Activated T-helper 1 cell treated with anti-CD3 and anti-CD28 coated beads, Interleukin-12 subunit alpha, Interleukin-12 subunit beta, Interleukin-2, Interleukin-4 antibody, amounts not matched to agents 30 ng/mL and 10 ng/mL and 1 ng/mL, durations not matched to agents 14 hours and 24 hours and 36 hours (primary cell): ENCODE results near the gene BCAS2. TPM values are rescaled to one million over a fixed set of nuclear protein-coding genes. Genes with fewer than 3 reads are reported as not detected.

Experiments used
- DNase-seq: peaks from one replicate; pipeline ENCODE4 v3.0.0; 2021; ENCODE audit warnings: low spot score
- H3K27ac Mint-ChIP-seq: one replicate; pipeline ENCODE4 v1.8.0; 2021; ENCODE audit warnings: mild to moderate bottlenecking, mixed read lengths
- H3K27me3 Mint-ChIP-seq: one replicate; pipeline ENCODE4 v1.8.0; 2022; ENCODE audit warnings: mild to moderate bottlenecking, moderate library complexity, mixed read lengths; ENCODE audit not compliant: insufficient read depth
- H3K36me3 Mint-ChIP-seq: one replicate; pipeline ENCODE4 v1.8.0; 2021; ENCODE audit warnings: low read depth, mixed read lengths
- H3K4me1 Mint-ChIP-seq: one replicate; pipeline ENCODE4 v1.8.0; 2021; ENCODE audit warnings: low read depth, mixed read lengths
- H3K4me3 Mint-ChIP-seq: one replicate; pipeline ENCODE4 v1.8.0; 2021; ENCODE audit warnings: mild to moderate bottlenecking, moderate library complexity, mixed read lengths
- H3K9me3 Mint-ChIP-seq: one replicate; pipeline ENCODE4 v1.8.0; 2021; ENCODE audit warnings: mixed read lengths
- intact Hi-C: fragments of 100-400 bp; cut with micrococcal nuclease; formaldehyde crosslinking; loops from one replicate; pipeline ENCODE4 v1.15.1; 2024
- total RNA-seq: library from RNA; stranded (reverse); gene quantifications from 2 replicates; pipeline ENCODE4 v1.2.3, GENCODE V29; 2022

BCAS2 gene
- total RNA-seq, 1 donor from 2014 or later: 63.0 TPM

- Mint-ChIP-seq H3K4me1 (no peaks in the 10 kb centered on the region), H3K27me3 (peaks cover 3% of the 10 kb centered on the region), H3K36me3 (no peaks in the 10 kb centered on the region), H3K9me3 (no peaks in the 10 kb centered on the region), H3K4me3 (no peak overlapping the region), H3K27ac (no peak overlapping the region)
- no peak for DNase-seq
- intact Hi-C loops: no loop called here
Observed at GRCh38 chr1:114550336-114550735, 31.1 kb downstream of the BCAS2 start.

GRCh38 chr1:114549137-114549536 lies 32.3 kb downstream of the BCAS2 start:
- Mint-ChIP-seq H3K27me3 (peaks cover 3% of the 10 kb centered on the region), H3K36me3 (no peaks in the 10 kb centered on the region), H3K4me1 (no peaks in the 10 kb centered on the region), H3K9me3 (no peaks in the 10 kb centered on the region), H3K4me3 (no peak overlapping the region), H3K27ac (no peak overlapping the region)
- no peak for DNase-seq
- intact Hi-C loops: no loop called here

GRCh38 chr1:114547076-114547475 lies 34.3 kb downstream of the BCAS2 start:
- H3K4me3 Mint-ChIP-seq: no peak overlapping the region
- no peaks in the 10 kb centered on the region for H3K9me3 Mint-ChIP-seq
- no peaks in the 10 kb centered on the region for H3K36me3 Mint-ChIP-seq
- H3K27ac Mint-ChIP-seq: no peak overlapping the region
- DNase-seq: no peak
- H3K27me3 Mint-ChIP-seq: peaks cover 3% of the 10 kb centered on the region
- intact Hi-C loops: no loop called here
- H3K4me1 Mint-ChIP-seq: no peaks in the 10 kb centered on the region

GRCh38 chr1:114545796-114546195 lies 35.6 kb downstream of the BCAS2 start:
- Mint-ChIP-seq H3K4me1 (no peaks in the 10 kb centered on the region), H3K9me3 (no peaks in the 10 kb centered on the region), H3K36me3 (no peaks in the 10 kb centered on the region), H3K27me3 (peaks cover under 1% of the 10 kb centered on the region), H3K4me3 (no peak overlapping the region), H3K27ac (no peak overlapping the region)
- DNase-seq: no peak
- intact Hi-C loops: no loop called here

GRCh38 chr1:114545315-114545714 lies 36.1 kb downstream of the BCAS2 start:
- Mint-ChIP-seq H3K36me3 (no peaks in the 10 kb centered on the region), H3K4me1 (no peaks in the 10 kb centered on the region), H3K27me3 (no peaks in the 10 kb centered on the region), H3K9me3 (no peaks in the 10 kb centered on the region), H3K27ac (no peak overlapping the region), H3K4me3 (no peak overlapping the region)
- no peak for DNase-seq
- intact Hi-C loops: no loop called here

GRCh38 chr1:114540821-114541220 lies 40.6 kb downstream of the BCAS2 start:
- Mint-ChIP-seq H3K27me3 (no peaks in the 10 kb centered on the region), H3K4me1 (no peaks in the 10 kb centered on the region), H3K36me3 (no peaks in the 10 kb centered on the region), H3K9me3 (no peaks in the 10 kb centered on the region), H3K4me3 (no peak overlapping the region), H3K27ac (no peak overlapping the region)
- no peak for DNase-seq
- intact Hi-C loops: no loop called here

- Mint-ChIP-seq H3K27me3 (no peaks in the 10 kb centered on the region), H3K4me3 (no peak overlapping the region), H3K36me3 (no peaks in the 10 kb centered on the region), H3K27ac (no peak overlapping the region), H3K4me1 (no peaks in the 10 kb centered on the region), H3K9me3 (no peaks in the 10 kb centered on the region)
- intact Hi-C loops: no loop called here
- no peak for DNase-seq
Observed at GRCh38 chr1:114540272-114540671, 41.1 kb downstream of the BCAS2 start.

GRCh38 chr1:114536043-114536442 lies 45.4 kb downstream of the BCAS2 start:
- no peaks in the 10 kb centered on the region for H3K27me3 Mint-ChIP-seq
- no peak overlapping the region for H3K27ac Mint-ChIP-seq
- H3K4me3 Mint-ChIP-seq: no peak overlapping the region
- intact Hi-C loops: no loop called here
- no peaks in the 10 kb centered on the region for H3K36me3 Mint-ChIP-seq
- no peaks in the 10 kb centered on the region for H3K4me1 Mint-ChIP-seq
- H3K9me3 Mint-ChIP-seq: no peaks in the 10 kb centered on the region
- DNase-seq: no peak

- no peaks in the 10 kb centered on the region for H3K4me1 Mint-ChIP-seq
- no peaks in the 10 kb centered on the region for H3K9me3 Mint-ChIP-seq
- H3K27ac Mint-ChIP-seq: no peak overlapping the region
Observed at GRCh38 chr1:114535401-114535800, 46.0 kb downstream of the BCAS2 start.

GRCh38 chr1:114531094-114531493 lies 50.3 kb downstream of the BCAS2 start:
- Mint-ChIP-seq H3K9me3 (no peaks in the 10 kb centered on the region), H3K27ac (no peak overlapping the region), H3K36me3 (no peaks in the 10 kb centered on the region), H3K27me3 (peaks cover 2% of the 10 kb centered on the region), H3K4me1 (no peaks in the 10 kb centered on the region), H3K4me3 (no peak overlapping the region)
- DNase-seq: no peak
- intact Hi-C loops: no loop called here

More at GRCh38 chr1:114535401-114535800, 46.0 kb downstream of the BCAS2 start:
- DNase-seq: no peak
- intact Hi-C loops: no loop called here
- no peaks in the 10 kb centered on the region for H3K27me3 Mint-ChIP-seq
- no peaks in the 10 kb centered on the region for H3K36me3 Mint-ChIP-seq
- no peak overlapping the region for H3K4me3 Mint-ChIP-seq

GRCh38 chr1:114530224-114530623 lies 51.2 kb downstream of the BCAS2 start:
- intact Hi-C loops: no loop called here
- Mint-ChIP-seq H3K4me1 (no peaks in the 10 kb centered on the region), H3K27ac (no peak overlapping the region), H3K4me3 (no peak overlapping the region), H3K36me3 (no peaks in the 10 kb centered on the region), H3K9me3 (no peaks in the 10 kb centered on the region), H3K27me3 (peaks cover 4% of the 10 kb centered on the region)
- DNase-seq: no peak

- no peak for DNase-seq
- no peaks in the 10 kb centered on the region for H3K9me3 Mint-ChIP-seq
- H3K27me3 Mint-ChIP-seq: peaks cover 14% of the 10 kb centered on the region
- intact Hi-C loops: no loop called here
- no peak overlapping the region for H3K27ac Mint-ChIP-seq
- H3K4me3 Mint-ChIP-seq: no peak overlapping the region
- H3K36me3 Mint-ChIP-seq: no peaks in the 10 kb centered on the region
- no peaks in the 10 kb centered on the region for H3K4me1 Mint-ChIP-seq
Observed at GRCh38 chr1:114524944-114525343, 56.5 kb downstream of the BCAS2 start.

GRCh38 chr1:114522264-114522575 lies 59.2 kb downstream of the BCAS2 start:
- H3K9me3 Mint-ChIP-seq: no peaks in the 10 kb centered on the region
- no peaks in the 10 kb centered on the region for H3K4me1 Mint-ChIP-seq
- H3K27ac Mint-ChIP-seq: no peak overlapping the region
- no peak overlapping the region for H3K4me3 Mint-ChIP-seq
- H3K36me3 Mint-ChIP-seq: no peaks in the 10 kb centered on the region
- H3K27me3 Mint-ChIP-seq: peaks cover 18% of the 10 kb centered on the region
- DNase-seq: no peak
- intact Hi-C loops: no loop called here

- intact Hi-C loops: no loop called here
Observed at GRCh38 chr1:114521396-114522263, 59.8 kb downstream of the BCAS2 start.

More at GRCh38 chr1:114521396-114522263, 59.8 kb downstream of the BCAS2 start:
- Mint-ChIP-seq H3K9me3 (no peaks in the 10 kb centered on the region), H3K27ac (no peak overlapping the region), H3K4me1 (no peaks in the 10 kb centered on the region), H3K36me3 (no peaks in the 10 kb centered on the region), H3K27me3 (peaks cover 18% of the 10 kb centered on the region), H3K4me3 (no peak overlapping the region)
- no peak for DNase-seq
